Activated CD8-positive, alpha-beta T cell treated with anti-CD3 and anti-CD28 coated beads for 36 hours (primary cell): ENCODE measurements around the gene TBX4. TPM values are rescaled to one million over a fixed set of nuclear protein-coding genes. Genes with fewer than 3 reads are reported as not detected.

Experiments used
- ATAC-seq: fragments of 200-7000 bp; cut with Tn5 transposase; one replicate; pipeline ENCODE4 v1.10.0; 2021; ENCODE audit warnings: mild to moderate bottlenecking, moderate library complexity
- CTCF ChIA-PET: fragments of 350-600 bp; sonication (Branson Sonifier 250); formaldehyde crosslinking; loops from one replicate; lab custom pipeline; 2021; ENCODE audit warnings: antibody characterized with exemption; lab: Charles Lee
- POLR2A ChIA-PET: fragments of 350-600 bp; sonication (Branson Sonifier 250); formaldehyde crosslinking; loops from one replicate; lab custom pipeline; 2021; ENCODE audit warnings: antibody characterized with exemption; lab: Charles Lee
- DNase-seq: peaks from one replicate; pipeline ENCODE4 v3.0.0-alpha.2; 2020
- H3K27ac Mint-ChIP-seq: one replicate; pipeline ENCODE4 v1.8.0; 2021; ENCODE audit warnings: mild to moderate bottlenecking, mixed read lengths
- H3K27me3 Mint-ChIP-seq: one replicate; pipeline ENCODE4 v1.8.0; 2021; ENCODE audit warnings: mixed read lengths
- H3K36me3 Mint-ChIP-seq: one replicate; pipeline ENCODE4 v1.8.0; 2021; ENCODE audit warnings: low read depth, mixed read lengths
- H3K4me1 Mint-ChIP-seq: one replicate; pipeline ENCODE4 v1.8.0; 2021; ENCODE audit warnings: low read depth, mixed read lengths
- H3K4me3 Mint-ChIP-seq: one replicate; pipeline ENCODE4 v1.8.0; 2021; ENCODE audit warnings: mild to moderate bottlenecking, moderate library complexity, mixed read lengths
- H3K9me3 Mint-ChIP-seq: one replicate; pipeline ENCODE4 v1.8.0; 2021; ENCODE audit warnings: mixed read lengths
- CTCF ChIP-seq: fragments of 200-600 bp; IDR thresholded peaks from one replicate; pipeline ENCODE4 v1.8.0; 2022; ENCODE audit warnings: antibody characterized with exemption, mild to moderate bottlenecking
- intact Hi-C: fragments of 100-400 bp; cut with micrococcal nuclease; formaldehyde crosslinking; loops from one replicate; pipeline ENCODE4 v1.10.0; 2022
- total RNA-seq, 2 experiments: library from RNA; stranded (reverse); gene quantifications; one replicate each; pipeline ENCODE4 v1.2.3, GENCODE V29; 2021

TBX4 gene
- total RNA-seq, 2 experiments from 2014 or later = not detected

- no peak for TF ChIP-seq CTCF
- DNase-seq (no peak), ATAC-seq (no peak)
- Mint-ChIP-seq H3K4me3 (no peak overlapping the region), H3K36me3 (no peaks in the 10 kb centered on the region), H3K27ac (no peak overlapping the region), H3K4me1 (peaks cover 16% of the 10 kb centered on the region), H3K27me3 (peaks cover 20% of the 10 kb centered on the region), H3K9me3 (no peaks in the 10 kb centered on the region)
- CTCF ChIA-PET = interaction anchor here (0.7 to 3.5 kb wide), 4 partner anchors 70 to 443 kb away, joined by 3 to 18 read pairs (median 11); no protein-coding TSS in a partner anchor
- POLR2A ChIA-PET = no interaction called here
- intact Hi-C loops = loop anchor here (5.0 kb wide), 2 partner anchors 138 to 423 kb away; no protein-coding TSS in a partner anchor
Measured at GRCh38 chr17:61414141-61414935, 37.9 kb upstream of the TBX4 start.

GRCh38 chr17:61414936-61415251 is 37.3 kb upstream of the TBX4 start:
- Mint-ChIP-seq H3K4me3 (no peak overlapping the region), H3K4me1 (peaks cover 14% of the 10 kb centered on the region), H3K36me3 (no peaks in the 10 kb centered on the region), H3K27ac (no peak overlapping the region), H3K27me3 (peaks cover 19% of the 10 kb centered on the region), H3K9me3 (no peaks in the 10 kb centered on the region)
- TF ChIP-seq CTCF = no peak
- ChIA-PET POLR2A (no interaction called here), CTCF (interaction anchor here (0.7 kb wide), 1 partner anchor 136 kb away, joined by 3 read pairs; no protein-coding TSS in a partner anchor)
- no peak for ATAC-seq
- no peak for DNase-seq
- intact Hi-C loops = loop anchor here (5.0 kb wide), 2 partner anchors 137 to 422 kb away; no protein-coding TSS in a partner anchor

- CTCF ChIA-PET = interaction anchor here (0.6 to 1.2 kb wide), 4 partner anchors 9 to 135 kb away, joined by 3 read pairs; no protein-coding TSS in a partner anchor
- intact Hi-C loops = no loop called here
- H3K36me3 Mint-ChIP-seq = no peaks in the 10 kb centered on the region
- peaks cover 17% of the 10 kb centered on the region for H3K27me3 Mint-ChIP-seq
- H3K9me3 Mint-ChIP-seq = no peaks in the 10 kb centered on the region
- ATAC-seq (no peak), DNase-seq (no peak)
- H3K4me3 Mint-ChIP-seq = no peak overlapping the region
- no peak overlapping the region for H3K27ac Mint-ChIP-seq
- no peak for TF ChIP-seq CTCF
- POLR2A ChIA-PET = no interaction called here
- H3K4me1 Mint-ChIP-seq = peaks cover 8% of the 10 kb centered on the region
Measured at GRCh38 chr17:61415374-61416210, 36.6 kb upstream of the TBX4 start.

- no peaks in the 10 kb centered on the region for H3K9me3 Mint-ChIP-seq
- no peak overlapping the region for H3K27ac Mint-ChIP-seq
- POLR2A ChIA-PET = no interaction called here
- CTCF ChIA-PET = interaction anchor here (0.6 to 1.2 kb wide), 4 partner anchors 9 to 135 kb away, joined by 3 read pairs; no protein-coding TSS in a partner anchor
- intact Hi-C loops = no loop called here
- H3K27me3 Mint-ChIP-seq = peaks cover 19% of the 10 kb centered on the region
- H3K4me1 Mint-ChIP-seq = peaks cover 6% of the 10 kb centered on the region
- no peaks in the 10 kb centered on the region for H3K36me3 Mint-ChIP-seq
- ATAC-seq (no peak), DNase-seq (no peak)
- no peak overlapping the region for H3K4me3 Mint-ChIP-seq
- TF ChIP-seq CTCF = no peak
Measured at GRCh38 chr17:61416211-61416539, 36.0 kb upstream of the TBX4 start.
